Stimulated activated CD4-positive, alpha-beta T cell treated with anti-CD3 and anti-CD28 coated beads, Interleukin-12 subunit alpha, Interleukin-12 subunit beta, amount 100 ng/mL, for 48 hours (primary cell): ENCODE measurements around the gene ARSI.
"Not testable (repeated sequence)": the region's sequence is repeated elsewhere in the genome, so short reads cannot be mapped to it uniquely, and the experiment has no call there.

Experiments used
- DNase-seq, 3 donors: peaks; one replicate each; pipeline ENCODE4 v3.0.0-alpha.2; 2020; ENCODE audit warnings: low read depth in 2 of 3, low spot score in 1 of 3

Gene ARSI

GRCh38 chr5:150248493-150248892 lies 54.2 kb downstream of the ARSI start:
- not testable (repeated sequence) for DNase-seq

- DNase-seq, result no peak
Measured at GRCh38 chr5:150247726-150248125, 55.0 kb downstream of the ARSI start.

DNA sequence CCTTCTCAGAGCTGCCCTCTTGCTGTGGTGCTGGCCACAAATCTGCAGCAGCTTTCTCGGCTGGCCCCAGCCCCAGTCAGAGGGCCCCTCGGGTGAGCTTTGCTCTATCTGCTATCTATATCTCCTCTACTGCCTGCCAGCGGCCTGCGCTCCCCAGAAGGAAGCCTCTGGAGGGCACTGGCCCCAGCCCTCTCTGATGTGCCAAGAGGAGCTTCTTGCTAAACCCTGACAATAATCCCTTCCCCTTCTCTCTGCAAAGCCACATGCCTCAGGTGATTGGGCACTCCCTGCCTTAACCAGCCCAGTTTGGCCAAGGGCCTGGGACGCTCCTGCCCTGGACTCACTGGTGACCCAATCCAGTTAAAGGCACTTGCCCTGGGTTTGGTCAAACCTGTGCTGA lies 55.9 kb downstream of the ARSI start:
- no peak for DNase-seq

DNA sequence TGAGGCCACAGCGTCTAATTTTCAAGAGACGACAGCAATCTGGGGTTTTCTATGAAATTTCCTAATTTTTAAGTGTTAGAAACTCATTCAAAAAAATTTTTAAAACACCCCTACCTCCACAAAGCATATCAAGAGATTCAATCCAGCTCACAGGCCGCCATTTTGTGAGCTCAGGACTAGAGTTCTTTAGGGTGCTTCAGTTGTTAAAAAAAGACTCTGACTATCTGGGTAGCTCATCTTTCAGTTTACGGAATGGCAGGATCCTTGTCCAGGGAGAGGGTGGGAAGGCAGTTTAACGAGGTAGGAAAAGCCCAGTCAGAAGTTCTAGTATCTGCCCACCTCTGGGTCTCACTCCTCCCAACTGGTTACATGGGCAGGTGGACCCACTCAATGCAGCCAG lies 56.3 kb downstream of the ARSI start:
- no peak for DNase-seq
